HG02623 (cell line): Measurements from ENCODE around the gene CDC42SE2.
"Not testable (repeated sequence)": the region's sequence is repeated elsewhere in the genome, so short reads cannot be mapped to it uniquely, and the experiment has no call there.

ENCODE experiments used
- ATAC-seq: cut with Tn5 transposase; IDR thresholded peaks from one replicate; pipeline ENCODE4 v1.9.1; 2021; ENCODE audit warnings: moderate library complexity; ENCODE audit not compliant: unreplicated experiment

The CDC42SE2 gene

GRCh38 chr5:131386779-131387178 lies 122.9 kb downstream of the CDC42SE2 start:
- ATAC-seq, result no peak

DNA sequence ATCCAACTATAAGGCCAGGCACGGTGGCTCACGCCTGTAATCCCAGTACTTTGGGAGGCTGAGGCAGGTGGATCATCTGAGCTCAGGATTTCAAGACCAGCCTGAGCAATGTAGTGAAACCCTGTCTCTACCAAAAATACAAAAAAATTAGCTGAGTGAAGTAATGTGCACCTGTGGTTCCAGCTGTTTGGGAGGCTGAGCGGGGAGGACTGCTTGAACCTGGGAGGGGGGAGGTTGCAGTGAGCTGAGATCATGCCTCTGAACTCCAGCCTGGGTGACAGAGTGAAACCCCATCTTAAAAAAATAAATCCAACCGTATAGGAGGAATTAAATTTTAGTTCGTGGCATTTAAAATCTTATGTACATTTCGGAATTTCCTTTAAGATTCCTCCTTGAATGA lies 123.4 kb downstream of the CDC42SE2 start:
- no peak for ATAC-seq

DNA sequence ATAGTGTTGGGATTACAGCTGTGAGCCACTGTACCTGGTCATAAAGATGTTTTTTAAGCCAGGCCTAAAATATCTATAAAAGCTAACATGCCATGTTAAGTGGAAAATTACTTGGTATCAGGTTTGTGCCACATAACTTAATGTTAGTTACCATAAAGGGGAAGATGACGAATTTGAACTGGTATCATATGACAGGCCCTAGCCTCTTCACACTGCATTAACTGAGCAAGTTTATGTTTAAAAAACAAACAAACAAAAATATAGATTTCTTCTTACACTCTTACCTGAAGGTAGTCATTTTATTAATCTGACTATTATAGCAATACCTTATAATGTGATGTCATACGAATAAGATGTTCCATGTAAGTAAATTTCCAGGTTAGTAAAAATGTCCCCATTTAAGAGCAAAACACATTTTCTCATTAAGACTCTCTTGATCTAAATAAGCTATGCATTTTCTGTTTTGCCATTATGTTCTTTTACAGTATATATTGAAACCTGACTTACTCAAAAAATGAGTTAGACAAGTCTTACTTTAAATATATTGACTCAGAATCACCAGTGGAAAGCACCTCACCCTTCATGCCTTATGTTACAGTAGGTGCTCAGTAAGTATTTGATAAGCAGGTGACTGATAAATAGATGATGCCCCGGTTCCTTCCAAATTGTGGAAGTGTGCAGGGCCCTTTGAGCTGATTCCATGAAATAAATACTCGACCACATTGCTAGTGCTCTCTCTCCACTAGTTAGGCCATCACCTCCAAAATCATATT lies 125.4 kb downstream of the CDC42SE2 start:
- ATAC-seq, result no peak

DNA sequence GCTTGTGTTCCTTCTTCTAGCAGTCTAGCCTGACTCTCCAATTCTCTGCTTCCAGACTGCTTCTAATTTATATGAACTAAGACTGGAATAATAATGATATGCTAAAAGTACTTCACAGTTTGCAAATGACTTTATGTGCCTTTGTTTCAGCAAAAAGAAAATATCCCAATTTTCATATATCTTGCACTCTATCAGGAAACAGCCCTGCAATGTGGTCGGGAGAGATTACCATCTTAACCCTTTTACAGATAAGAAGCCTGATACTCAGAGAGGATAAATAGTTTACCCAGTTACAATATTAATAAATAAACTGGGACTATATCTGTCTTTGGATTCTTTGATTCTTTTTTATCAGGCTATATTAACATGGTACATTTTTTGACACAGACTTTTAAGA lies 126.0 kb downstream of the CDC42SE2 start:
- ATAC-seq, result no peak

GRCh38 chr5:131392466-131393095 lies 128.7 kb downstream of the CDC42SE2 start:
- no peak for ATAC-seq

DNA sequence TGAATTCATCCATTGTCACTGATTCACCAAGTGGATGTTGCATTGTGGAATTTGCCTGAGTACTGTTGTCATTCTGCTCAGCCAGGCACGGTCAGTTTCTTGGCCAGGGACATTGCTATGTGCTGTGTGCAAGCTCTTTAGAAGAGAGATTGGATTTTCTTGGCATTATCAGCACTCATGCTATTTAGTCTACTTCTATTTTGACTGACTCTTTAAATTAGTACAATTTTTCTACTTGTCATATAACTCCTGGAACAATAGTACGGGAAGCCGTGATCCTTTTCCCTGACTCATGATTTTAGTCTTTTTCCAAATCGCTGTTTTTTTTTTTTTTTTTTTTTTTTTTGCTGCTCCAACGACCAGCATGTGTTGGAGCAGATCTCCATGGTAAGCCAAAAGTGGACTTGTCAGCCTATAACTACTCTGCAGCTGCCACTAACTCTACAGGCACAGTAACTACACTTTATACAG lies 129.7 kb downstream of the CDC42SE2 start:
- no peak for ATAC-seq

- ATAC-seq, result peak; percentile 62
Measured at GRCh38 chr5:131394128-131394527, 130.3 kb downstream of the CDC42SE2 start.

- ATAC-seq, result peak; percentile 81
Measured at GRCh38 chr5:131396015-131396414, 132.2 kb downstream of the CDC42SE2 start.

DNA sequence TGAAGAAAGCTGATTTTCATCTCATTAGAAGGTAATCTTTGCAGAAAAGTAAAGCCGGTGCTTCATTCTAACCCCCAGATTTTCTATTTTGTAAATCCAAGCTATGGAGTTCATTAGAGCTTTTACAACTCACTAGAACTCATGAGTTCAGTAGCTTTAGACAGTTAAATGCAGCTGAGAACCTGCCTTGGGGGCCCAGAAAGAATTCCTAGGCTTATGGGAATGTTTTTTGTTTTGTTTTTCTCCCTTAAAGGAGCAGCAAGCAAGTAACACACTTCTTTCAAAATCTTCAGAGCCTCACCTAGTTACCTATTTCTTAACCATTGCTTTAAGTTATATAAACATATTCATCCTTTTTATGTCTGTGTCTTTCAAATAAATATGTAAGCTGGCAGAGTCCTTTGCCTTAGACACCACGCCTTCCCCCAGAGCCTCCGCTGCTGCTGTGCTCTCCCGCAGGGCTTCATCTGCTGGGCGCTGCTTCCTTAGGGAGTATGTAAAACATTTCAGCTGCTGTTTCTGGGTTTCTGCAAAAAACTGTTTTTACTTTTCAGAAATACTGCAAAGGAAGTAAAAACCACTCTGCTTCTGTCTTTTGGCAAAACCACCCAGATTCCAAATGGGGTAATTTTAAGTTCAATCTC lies 132.9 kb downstream of the CDC42SE2 start:
- no peak for ATAC-seq

GRCh38 chr5:131399007-131399406 lies 135.2 kb downstream of the CDC42SE2 start:
- not testable (repeated sequence) for ATAC-seq

DNA sequence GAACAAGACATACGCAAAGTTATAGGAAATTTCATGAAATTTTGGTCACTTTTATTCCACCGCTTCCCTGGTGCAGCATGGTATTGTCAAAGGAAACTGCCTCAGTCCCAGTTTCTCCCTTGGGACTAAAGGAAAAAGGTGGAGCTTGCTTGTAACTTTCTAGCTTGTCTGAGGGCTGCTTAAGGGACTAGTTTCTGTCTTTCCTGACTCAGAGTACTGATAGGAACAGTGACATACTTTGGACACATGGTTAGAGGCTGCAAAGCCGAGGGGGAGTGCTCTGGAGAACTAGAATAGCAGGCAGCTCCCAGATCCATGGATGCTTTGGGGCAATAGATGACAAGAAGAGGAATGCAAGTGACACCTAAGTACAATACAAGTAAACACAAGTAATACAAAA lies 136.7 kb downstream of the CDC42SE2 start:
- no peak for ATAC-seq

- ATAC-seq, result no peak
Measured at GRCh38 chr5:131405674-131406073, 141.8 kb downstream of the CDC42SE2 start.

GRCh38 chr5:131406076-131406475 lies 142.2 kb downstream of the CDC42SE2 start:
- no peak for ATAC-seq

DNA sequence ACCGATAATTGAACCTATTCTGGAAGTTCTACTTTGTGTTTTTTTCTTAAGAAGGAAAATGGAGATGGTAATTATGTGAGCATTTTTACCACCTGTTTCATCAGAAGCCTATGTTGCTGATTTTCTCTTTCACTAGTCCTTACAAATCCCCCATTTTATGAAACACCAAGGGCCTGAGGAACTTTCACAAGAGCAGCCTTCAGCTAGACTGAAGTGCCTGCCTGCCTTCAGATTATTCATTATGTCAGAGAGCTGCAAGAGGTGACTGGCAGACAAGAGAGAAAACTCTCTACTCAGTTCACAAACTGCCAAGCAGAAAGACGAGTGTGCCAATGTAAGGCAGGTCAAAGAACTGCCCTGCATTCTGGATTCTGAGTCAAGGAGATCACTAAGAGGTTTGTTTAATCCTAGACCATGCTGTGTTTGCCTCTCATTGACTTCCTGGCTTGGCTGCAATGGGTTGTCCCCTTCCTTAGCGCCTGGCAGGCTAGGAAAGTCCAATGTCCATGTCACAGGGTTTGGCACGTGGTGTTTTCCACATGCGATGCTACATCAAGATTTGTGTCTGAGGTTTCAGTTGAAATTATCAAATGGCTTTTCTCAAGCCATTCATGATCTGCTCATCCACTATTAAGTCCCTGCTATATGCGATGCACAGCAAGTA lies 143.3 kb downstream of the CDC42SE2 start:
- ATAC-seq, result no peak

GRCh38 chr5:131413605-131414559 lies 150.0 kb downstream of the CDC42SE2 start:
- peak; percentile 69 for ATAC-seq

GRCh38 chr5:131416729-131417128 lies 152.9 kb downstream of the CDC42SE2 start:
- ATAC-seq, result peak; percentile 67

GRCh38 chr5:131417240-131417869 lies 153.5 kb downstream of the CDC42SE2 start:
- ATAC-seq, result peak; percentile 29

DNA sequence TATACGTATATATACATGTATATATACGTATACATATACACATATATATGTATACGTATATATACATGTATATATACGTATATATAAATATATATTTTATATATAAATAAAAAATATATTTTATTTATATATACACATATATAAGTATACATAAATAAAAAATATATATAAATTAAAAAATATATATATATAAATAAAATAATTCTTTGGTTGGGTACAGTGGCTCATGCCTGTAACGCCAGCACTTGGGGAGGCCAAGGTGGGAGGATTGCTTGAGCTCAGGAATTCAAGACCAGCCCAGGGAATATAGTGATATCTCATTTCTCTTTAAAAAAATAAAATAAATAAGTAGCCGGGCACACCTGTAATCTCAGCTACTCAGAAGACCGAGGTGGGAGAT lies 155.0 kb downstream of the CDC42SE2 start:
- no peak for ATAC-seq

DNA sequence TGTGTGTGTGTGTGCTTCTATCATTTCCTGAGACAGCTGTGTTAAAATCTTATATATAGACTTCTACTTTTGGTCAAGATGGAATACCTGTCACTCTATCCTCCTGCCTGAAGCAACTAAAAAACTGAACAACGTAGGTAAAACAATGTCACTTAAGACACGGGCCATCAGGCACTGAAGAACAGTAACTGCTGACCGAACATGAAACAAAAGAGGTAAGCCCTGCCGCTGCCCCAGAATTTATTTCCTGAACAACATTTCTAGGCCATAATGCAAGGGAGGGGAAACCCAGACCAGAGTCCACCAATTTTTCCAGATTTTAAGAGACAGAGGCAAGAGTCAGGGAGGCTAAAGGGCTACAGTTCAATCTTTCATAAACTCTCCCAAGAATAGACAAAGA lies 156.0 kb downstream of the CDC42SE2 start:
- no peak for ATAC-seq

DNA sequence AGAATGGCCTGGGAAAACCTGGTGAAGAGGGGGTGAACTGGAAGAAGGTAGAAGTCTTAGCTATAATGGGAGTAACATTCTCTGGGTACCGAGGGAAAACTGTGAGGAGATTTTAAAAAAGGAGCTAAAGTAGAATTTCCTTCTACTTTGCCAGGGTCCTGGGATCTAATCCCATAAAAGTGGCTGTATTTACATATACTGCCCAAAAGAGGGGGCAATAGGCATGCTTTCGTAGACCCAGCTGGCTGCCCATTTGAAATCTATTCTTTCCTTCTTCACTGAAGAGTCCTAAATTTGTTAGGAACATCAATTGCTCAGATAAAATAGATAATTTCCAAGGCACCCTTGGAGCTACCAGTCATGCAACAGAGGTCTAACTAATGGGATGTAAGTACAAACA lies 159.2 kb downstream of the CDC42SE2 start:
- no peak for ATAC-seq
